ENCODE measurements around the gene CAV2.

CAV2 gene

GRCh38 chr7:116524609-116525297 is 25.2 kb downstream of the CAV2 start, which contains the start of gene CAV1:
CAV1 (plus strand) TSS chr7:116525036; CDS start chr7:116525063, 27 bp downstream.
- DNase-seq (ENCODE audit: low read depth in 2 of 2) = no peak

GRCh38 chr7:116525298-116525912 is 25.9 kb downstream of the CAV2 start:
- no peak for DNase-seq (ENCODE audit: low read depth in 2 of 2)

GRCh38 chr7:116525913-116526861 is 26.6 kb downstream of the CAV2 start:
- DNase-seq (ENCODE audit: low read depth in 2 of 2) = no peak

GRCh38 chr7:116526897-116527296 is 27.4 kb downstream of the CAV2 start:
- no peak for DNase-seq (ENCODE audit: low read depth in 2 of 2)

GRCh38 chr7:116527521-116527920 is 28.0 kb downstream of the CAV2 start:
- no peak for DNase-seq (ENCODE audit: low read depth in 2 of 2)

GRCh38 chr7:116528008-116528789 is 28.7 kb downstream of the CAV2 start:
- DNase-seq (ENCODE audit: low read depth in 2 of 2) = no peak

- no peak for DNase-seq (ENCODE audit: low read depth in 2 of 2)
Measured at GRCh38 chr7:116529250-116529649, 29.7 kb downstream of the CAV2 start.

GRCh38 chr7:116530107-116530820 is 30.7 kb downstream of the CAV2 start:
- no peak for DNase-seq (ENCODE audit: low read depth in 2 of 2)

- no peak for DNase-seq (ENCODE audit: low read depth in 2 of 2)
Measured at GRCh38 chr7:116532102-116532688, 32.7 kb downstream of the CAV2 start.

- DNase-seq (ENCODE audit: low read depth in 2 of 2) = no peak
Measured at GRCh38 chr7:116534790-116535189, 35.3 kb downstream of the CAV2 start.

GRCh38 chr7:116535416-116535815 is 35.9 kb downstream of the CAV2 start:
- DNase-seq (ENCODE audit: low read depth in 2 of 2) = no peak

GRCh38 chr7:116538138-116538537 is 38.6 kb downstream of the CAV2 start:
- no peak for DNase-seq (ENCODE audit: low read depth in 2 of 2)

- DNase-seq (ENCODE audit: low read depth in 2 of 2) = no peak
Measured at GRCh38 chr7:116539879-116540278, 40.3 kb downstream of the CAV2 start.

GRCh38 chr7:116540743-116541142 is 41.2 kb downstream of the CAV2 start:
- DNase-seq (ENCODE audit: low read depth in 2 of 2) = no peak

- DNase-seq (ENCODE audit: low read depth in 2 of 2) = no peak
Measured at GRCh38 chr7:116541951-116542350, 42.4 kb downstream of the CAV2 start.

- DNase-seq (ENCODE audit: low read depth in 2 of 2) = no peak
Measured at GRCh38 chr7:116542618-116543017, 43.1 kb downstream of the CAV2 start.

GRCh38 chr7:116543664-116544063 is 44.1 kb downstream of the CAV2 start:
- DNase-seq (ENCODE audit: low read depth in 2 of 2) = no peak

GRCh38 chr7:116544487-116544886 is 44.9 kb downstream of the CAV2 start:
- DNase-seq (ENCODE audit: low read depth in 2 of 2) = no peak

- DNase-seq (ENCODE audit: low read depth in 2 of 2) = no peak
Measured at GRCh38 chr7:116545411-116545993, 46.0 kb downstream of the CAV2 start.

GRCh38 chr7:116546054-116546453 is 46.5 kb downstream of the CAV2 start:
- DNase-seq (ENCODE audit: low read depth in 2 of 2) = no peak

Data from stimulated activated CD4-positive, alpha-beta T cell treated with anti-CD3 and anti-CD28 coated beads, Interleukin-1b, Interleukin-23, amount 100 ng/mL, for 1 hour (primary cell).